NK-92 treated with Interleukin-12 subunit alpha and Interleukin-12 subunit beta, amount 100 ng/mL, for 24 hours (cell line): ENCODE data around the gene PHOX2B.
"Not testable (repeated sequence)": the region's sequence is repeated elsewhere in the genome, so short reads cannot be mapped to it uniquely, and the experiment has no call there.

Source experiments
- DNase-seq: peaks from one replicate; lab custom pipeline; 2025; lab: John Stamatoyannopoulos, UW

The PHOX2B gene

DNA sequence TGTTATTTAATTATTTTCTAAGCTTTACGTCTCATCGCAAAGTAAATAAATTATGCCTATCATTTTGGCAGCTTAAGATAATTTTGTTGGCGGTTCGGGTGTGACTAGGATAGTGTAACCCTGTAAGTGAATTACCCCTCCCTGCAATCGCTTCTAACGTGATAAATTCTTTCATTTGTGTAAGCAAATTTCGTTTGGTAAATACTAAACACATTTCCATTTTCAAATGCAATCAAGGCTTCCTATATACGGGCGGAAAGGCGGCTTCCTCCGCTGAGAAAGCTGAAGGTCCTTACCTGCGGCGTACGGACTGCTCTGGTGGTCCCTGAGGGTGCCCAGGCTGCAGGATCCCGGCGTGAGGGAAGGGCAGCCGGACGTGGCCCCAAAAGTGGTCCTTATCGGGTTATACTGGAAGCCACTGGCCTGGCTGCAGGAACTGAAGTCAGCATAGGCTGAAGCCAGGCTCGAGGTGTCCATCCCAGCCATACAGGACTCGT lies 403 bp downstream of the PHOX2B start:
- DNase-seq: no peak

DNA sequence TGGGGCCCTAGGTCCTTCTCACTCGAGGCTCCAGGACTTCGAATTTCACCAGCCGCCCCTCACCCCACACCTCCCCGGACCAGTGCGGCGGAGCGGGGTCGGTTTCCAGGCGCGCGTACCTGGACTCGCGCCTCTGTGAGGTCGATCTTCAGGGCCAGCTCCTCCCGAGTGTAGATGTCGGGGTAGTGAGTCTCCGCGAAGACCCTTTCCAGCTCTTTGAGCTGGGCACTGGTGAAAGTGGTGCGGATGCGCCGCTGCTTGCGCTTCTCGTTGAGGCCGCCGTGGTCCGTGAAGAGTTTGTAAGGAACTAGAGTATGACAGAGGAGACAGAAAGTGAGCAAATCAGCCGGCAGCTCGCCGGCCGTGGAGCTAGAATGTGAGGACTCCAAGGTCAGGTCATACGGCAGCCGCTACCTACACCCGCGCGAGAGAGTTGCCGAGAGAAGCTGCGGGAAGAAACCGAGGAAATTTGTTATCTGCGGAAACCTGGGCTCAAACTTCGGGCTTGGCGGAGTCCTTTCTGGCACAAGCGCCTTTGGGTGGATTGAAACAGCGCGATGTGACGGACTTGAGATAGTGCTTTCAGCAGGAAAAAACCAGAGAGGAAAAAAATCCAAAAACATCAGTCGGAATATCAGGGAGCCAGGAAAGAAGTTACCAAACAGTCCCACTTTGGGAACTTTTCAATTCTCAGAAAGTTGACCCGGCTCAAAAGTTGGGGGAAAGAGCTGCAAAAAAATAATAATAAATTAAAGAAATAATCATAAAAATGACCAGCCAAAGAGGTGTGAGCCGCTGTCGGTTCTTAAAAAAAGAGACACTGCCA lies 1.1 kb downstream of the PHOX2B start:
- no peak for DNase-seq

DNA sequence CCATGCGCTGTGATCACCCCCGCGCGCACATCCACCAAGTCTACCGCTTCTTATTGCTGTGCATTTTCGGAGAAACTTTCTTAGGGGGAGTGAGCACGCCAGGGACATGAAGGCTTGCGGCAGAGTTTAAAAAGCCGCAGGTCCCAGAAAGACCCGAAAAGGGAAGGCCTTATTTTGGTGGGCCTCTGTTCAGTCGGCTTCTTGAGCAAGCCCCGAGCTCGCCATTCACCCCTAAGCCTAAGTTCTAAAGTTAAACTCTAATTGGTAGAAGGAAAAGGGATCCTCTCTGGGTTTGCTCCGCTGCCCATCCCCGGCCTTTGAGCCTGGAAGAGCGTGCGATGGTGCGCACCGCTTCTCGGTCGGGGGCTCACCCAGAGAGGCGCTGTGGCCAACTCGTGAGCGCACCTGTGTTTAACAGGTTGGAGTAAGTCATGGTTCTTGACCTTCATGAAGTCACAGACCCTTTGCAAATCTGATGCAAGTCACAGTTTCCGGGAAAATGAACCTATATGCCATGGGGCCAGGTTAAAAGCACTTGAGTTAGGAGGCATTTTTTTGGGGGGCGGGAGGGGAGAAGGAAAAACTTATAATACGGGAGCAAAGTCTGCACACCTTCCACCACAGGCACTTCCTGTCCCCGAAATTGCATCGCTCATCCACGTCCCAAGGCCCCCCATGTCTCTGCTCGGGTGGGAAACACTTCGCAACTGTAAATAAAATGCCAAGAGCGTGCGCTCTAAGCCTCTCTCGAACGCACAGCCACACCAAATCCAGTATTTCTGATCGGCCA lies 1.9 kb downstream of the PHOX2B start:
- DNase-seq: no peak

DNA sequence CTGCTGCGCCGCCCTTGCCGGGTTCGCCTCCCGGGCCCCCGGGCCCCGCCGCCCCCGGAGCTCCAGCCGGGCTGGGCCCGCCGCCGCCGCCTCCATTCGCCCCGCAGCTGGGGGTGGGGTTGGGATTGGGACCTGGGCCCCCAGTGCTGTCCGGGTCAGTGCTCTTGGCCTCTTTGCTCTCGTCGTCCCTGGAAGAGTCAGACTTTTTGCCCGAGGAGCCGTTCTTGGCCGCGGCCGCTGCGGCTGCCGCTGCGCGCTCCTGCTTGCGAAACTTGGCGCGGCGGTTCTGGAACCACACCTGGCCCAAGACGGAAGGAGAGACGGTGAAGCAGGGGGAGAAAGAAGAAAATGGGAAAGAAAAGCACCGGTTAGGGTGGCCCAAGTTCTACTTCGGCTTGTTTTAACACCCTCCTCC lies 2.5 kb downstream of the PHOX2B start:
- no peak for DNase-seq

DNA sequence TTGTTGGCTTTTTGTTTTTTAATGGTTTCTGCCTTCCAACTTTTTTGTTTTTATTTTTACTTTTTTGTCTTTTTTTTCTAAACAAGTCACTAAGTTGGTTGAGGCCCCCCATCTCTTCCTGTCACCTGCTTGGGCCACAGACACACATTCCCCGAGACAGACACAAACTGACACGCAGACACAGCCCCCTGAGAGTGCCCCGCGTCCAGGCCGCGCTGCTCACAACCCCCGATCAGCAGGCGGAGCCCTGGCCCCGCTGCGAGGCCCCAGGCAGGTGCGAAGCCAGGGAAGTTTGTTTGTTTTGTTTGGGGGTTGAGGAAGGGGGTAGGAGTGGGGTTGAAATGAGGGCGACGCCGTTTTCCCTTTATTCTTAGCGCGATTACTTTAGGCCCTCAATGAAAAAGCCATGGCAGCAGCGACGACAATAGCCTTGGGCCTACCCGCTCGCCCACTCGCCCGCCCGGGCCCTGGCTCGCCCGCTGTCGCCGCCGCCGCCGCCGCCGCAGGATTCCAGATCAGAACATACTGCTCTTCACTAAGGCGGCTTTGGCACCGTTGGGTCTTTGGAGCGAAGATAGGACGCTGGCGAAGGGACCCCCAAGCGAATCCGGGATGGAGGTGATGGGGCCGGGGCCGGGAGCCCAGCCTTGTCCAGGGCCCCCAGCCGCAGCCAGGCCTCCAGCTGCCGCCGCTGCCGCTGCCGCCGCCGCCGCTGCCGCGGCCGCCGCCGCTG lies 3.1 kb downstream of the PHOX2B start:
- DNase-seq: no peak

DNA sequence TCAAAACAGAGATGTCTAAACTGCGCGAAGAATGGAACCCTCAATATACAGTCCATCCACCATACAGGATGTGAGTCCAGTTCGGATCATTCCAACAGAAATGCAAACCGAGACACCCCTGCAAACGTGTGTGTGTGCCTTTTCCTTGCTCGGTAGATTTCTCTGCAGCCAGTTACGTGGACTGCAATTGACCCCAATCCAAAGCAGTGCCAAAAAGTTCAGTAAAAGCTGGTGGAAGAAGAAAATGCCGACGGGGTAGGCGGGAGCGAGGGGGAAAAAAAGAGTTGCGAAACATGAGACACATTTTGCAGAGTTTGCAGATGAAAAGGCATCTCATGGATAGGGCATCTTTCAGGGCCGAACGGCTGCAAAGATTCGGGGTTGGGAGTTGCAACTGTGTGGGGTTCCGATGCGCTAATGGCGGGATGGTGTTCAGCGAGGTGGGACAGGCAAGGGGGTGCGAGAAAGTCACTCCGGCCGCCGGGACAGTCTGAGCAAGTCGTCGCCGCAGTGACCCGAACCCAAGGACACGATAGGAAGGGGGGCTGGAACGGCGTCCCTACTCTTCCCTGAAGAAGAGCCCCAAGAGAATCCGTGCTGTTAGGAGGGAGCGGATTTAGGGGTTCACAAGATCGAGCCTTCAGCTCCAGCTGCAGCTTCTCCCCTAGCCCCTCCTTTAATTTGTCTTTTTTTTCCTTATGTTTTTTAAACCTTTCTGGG lies 3.8 kb downstream of the PHOX2B start:
- no peak for DNase-seq

DNA sequence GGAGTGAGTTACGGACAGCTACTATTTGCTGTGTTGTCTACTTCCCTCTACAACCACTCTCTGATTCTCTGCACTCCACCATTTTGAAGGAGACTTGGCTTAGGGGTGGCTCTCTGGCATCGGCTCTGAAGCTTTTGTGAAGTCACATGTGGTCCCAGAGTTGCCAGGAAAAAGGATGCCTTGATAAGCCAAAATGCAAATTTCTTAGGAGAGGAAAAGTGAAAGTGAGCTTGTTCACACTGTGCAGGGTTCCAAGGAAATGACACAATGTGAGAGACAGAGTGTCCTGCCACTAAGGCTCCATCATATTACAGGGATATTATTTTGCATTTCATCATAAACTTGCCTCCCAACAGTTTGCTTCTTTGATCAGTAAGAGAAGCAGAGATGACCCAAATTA lies 7.2 kb downstream of the PHOX2B start:
- DNase-seq: no peak

DNA sequence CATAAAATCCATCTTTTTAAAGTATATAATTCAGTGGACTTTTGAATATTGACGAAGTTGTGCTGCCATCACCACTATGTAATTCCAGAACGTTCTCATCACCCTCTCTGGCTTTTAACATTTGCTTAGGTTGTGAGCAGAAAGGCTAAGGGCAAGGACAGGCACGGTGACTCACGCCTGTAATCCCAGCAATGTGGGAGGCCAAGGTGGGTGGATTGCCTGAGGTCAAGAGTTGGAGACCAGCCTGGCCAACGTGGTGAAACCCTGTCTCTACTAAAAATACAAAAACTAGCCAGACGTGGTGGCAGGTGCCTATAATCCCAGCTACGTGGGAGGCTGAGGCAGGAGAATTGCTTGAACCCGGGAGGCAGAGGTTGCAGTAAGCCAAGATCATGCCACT lies 11.0 kb downstream of the PHOX2B start:
- DNase-seq: not testable (repeated sequence)

DNA sequence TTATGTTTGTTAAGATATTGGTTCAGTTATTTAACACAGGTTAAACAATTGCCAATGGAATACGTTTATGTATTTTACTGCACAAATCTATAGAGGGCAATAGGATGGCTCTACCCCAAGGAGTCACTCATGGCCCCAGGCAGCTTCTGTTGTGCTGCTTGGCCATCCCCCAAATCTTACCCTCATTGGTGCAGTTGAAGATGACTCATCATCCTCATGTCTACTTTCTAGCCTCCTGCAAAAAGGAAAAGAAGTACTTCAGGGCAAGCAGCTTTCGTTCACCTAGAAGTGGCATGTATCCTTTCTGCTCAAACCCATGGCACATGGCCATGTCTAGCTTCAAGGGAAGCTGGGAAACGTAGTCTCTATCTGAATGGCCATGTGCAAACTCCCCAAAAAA lies 14.2 kb downstream of the PHOX2B start:
- no peak for DNase-seq

DNA sequence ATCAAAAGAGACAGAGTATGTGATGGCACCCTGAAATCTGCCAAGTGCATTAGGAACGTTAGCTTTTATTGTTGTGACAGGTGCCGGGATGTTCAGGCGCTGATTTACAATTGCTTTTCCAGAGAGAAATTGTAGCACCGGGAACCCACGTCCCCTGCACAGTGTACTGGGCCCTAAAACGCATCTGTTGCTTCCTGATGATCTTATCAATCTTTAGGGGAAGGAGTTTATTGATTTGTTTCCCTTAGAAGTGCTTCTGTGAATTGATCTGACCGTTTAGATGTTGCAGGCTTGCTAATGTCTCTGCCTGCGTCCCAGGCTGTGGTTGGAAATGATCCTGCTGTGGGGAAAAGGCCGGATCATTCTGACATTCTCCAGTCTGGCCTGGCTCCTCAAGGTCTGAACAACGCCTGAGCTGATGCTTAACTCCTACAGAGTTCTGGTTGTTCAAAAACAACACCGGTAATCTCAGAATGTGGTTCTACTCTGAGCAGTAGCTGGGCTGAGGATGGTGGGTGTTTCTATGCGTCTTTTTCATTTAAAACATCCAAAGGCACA lies 16.9 kb downstream of the PHOX2B start:
- DNase-seq: no peak

DNA sequence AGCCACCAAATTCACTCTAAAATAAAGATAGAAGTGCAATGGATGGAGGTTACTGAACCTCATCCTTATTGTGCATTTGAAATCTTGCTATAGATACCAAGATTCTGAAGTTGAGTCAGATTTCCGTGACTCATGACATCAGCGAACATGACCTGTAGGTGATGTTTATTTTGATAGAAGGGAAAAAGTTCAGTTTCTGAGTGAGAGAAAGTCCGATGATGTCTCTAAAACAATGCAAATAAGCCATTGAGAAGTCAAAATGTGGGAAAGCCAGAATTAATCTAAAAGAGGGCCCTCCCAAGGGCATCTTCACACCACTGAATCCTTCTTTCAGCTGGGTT lies 20.0 kb downstream of the PHOX2B start:
- no peak for DNase-seq

DNA sequence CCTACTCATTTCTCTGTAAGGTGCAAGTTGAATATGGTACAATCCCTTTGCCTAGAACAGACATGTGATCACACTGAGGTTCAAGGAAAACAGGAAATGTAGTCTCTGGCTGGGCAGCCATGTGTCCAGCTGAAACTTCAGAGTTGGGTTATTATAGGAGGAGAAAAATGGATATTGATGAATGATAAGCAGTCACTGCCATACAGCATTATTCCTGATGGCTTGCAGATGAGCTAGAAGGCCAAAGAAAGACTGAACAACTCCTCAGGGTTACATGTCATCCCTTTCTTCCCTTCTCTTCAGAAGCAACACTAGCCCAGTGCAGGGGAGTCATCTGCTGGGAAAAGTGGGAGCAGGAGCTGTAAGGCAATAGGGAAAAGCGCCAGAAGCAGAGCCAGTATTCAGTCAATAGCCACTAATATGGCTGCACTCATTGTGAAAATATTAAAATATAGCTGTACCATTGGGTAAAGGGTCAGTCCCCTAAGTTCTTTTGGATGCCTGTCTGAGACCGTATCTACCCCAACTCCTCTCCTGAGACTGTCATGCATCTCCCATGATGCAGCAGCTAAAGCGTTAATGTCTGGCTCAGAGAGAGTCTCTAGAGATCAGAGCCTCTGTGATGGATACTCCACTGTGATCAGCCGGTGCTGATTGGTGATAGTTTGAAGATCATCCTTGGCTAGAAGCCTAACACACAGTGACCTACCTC lies 20.5 kb downstream of the PHOX2B start:
- no peak for DNase-seq

DNA sequence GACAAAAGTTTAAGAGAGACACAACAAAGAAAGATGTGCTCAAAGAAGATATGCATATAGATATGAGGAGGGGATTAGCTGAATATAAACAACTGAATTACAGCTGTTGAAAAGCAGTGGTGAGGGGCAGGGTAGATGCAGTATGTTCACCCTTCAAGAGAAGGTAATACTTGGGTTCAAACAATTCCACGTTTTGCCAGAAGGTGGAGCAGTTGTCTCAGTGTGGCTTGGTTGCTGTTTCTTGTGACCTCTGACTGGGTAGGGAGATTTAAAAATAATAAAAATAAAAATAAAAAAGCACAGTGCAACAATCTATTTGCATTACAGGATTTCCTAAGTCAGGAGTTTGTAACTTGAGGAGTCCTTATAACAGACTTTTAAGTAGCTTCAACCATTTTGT lies 23.3 kb downstream of the PHOX2B start:
- no peak for DNase-seq

DNA sequence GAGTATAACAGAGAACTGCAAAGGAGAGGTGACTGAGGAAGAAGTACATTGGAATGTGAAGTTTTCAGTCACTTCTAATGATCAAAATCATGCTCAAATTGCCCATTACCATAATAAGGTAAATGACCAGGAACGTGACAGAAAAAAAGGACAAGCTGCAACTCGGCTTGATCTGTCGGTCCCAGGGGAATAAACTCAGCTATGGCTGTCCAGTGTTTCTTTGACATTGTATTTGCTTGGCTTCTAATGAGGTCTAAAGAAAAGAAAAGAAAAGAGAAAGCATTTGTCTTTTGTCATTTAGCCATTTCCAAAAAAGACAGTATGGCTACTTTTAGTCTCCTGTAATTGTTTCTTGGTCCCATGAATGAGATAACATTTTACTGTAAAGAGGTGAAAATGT lies 25.2 kb downstream of the PHOX2B start:
- no peak for DNase-seq

DNA sequence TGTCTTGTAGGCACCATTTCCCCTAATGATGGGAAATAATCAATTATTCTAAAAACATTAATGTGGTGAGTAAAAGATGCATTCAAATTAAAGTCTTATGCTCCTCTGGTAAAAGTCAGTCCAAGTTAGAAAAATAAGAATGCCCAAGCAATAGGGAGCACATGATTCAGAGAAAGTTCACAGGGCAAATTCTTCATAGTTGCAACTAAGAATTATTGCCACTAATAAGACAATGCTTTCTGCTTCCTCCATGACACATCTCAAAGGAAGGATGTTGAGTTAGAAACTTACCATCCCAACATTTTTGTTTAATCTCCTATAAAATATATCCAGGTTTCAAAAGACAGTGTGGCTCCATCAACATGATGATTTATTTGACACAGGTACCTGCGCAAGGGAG lies 26.3 kb downstream of the PHOX2B start:
- DNase-seq: no peak

DNA sequence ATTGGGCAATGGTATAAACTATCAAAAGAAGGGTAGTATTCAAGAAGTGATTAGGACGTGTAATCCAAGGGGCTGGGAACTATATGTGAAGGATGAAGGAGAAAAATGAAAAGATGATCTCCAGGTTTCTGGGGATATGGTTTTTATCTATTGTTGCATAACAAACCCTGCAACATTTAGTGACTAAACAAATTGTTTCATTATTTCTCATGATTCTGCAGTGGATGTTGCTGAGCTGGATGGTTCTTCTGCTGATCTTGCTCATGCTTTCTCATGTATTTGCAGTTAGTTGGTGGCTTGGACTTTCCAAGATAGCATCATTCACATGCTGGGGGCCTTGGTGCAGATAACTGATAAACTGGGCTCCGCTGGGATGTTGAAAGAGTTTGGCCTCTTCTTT lies 29.1 kb downstream of the PHOX2B start:
- no peak for DNase-seq

DNA sequence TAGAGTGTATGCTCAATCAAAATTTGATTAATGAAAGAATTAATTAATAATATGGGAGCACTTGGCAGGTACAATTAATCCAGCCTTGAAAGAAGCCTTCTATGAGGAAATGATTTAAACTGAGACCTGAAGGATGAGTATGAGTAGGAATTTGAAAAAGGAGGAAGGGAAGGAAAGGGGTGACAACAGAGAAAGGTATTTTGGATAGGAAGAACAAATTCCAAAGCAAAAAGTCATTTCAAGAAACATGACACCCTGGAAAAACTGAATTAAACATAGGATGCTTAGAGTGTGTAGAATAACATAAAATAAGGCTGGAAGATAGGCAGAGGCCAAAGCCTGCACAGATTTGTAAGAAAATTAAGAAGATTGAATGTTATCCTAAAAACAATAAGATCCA lies 29.6 kb downstream of the PHOX2B start:
- no peak for DNase-seq

DNA sequence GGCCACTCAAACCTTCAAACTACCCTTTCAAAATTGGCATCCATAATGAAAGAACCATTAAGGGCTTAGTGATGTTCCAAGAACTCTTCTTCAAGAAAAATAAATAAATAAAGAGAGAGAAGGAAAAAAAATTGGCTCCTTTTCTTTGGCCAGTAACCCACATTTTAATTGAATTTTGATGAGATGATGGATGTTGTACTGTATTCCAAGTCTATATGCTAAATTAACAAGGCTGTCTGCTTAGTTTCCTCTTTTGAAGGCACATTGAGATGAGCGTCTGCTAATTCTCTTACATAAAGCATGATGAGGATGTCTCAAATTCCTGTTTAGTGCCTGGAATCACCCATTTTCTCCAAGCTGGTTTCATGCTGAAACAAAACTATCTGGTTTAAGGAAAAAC lies 33.4 kb downstream of the PHOX2B start:
- no peak for DNase-seq

DNA sequence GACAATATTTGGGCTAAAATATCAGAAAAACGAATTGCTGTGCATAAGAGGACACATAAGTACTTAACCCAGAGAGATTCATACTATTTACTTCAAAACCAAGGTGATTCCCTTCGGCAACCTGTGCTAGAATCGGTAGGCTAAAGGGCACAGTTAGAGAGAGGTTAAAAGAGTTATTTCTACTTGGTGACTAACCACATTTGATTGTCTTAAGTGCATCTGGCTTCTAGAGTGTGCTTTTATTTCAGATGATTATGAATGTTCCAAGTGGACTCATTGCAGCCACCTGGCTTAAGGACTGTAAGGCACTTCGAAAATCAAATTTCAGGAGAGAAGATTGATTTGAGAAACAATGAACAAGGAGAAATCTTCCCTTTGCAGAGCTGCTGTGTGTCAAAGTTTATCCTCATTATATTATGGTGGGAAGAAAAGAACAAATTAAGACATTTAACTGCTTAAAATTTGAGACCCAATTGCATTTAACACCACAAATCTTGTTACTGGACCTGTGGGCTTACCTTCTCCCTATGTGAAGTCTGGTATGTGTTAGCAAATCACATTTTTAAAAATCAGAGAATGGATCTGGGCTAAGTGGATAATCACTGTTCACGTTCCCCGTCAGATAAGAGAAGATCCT lies 34.0 kb downstream of the PHOX2B start:
- DNase-seq: no peak

DNA sequence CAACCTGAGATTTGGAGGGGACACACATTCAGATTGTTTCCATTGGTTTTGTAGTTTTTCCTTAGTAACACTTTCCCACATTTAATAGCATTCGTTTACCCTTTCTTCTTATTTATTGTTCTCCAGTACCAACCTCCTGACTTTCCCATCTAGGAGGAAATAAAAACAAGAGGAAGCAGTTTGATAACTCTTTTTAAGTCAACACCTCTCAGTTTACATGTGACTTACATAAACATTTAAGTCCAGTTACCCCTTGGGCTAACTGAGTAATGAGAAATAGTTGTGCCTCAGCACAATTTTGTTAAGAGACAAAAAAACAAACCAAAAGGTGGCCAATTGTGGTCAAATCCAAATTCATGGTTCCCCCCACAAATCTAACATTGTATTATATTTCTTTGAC lies 34.8 kb downstream of the PHOX2B start:
- no peak for DNase-seq

DNA sequence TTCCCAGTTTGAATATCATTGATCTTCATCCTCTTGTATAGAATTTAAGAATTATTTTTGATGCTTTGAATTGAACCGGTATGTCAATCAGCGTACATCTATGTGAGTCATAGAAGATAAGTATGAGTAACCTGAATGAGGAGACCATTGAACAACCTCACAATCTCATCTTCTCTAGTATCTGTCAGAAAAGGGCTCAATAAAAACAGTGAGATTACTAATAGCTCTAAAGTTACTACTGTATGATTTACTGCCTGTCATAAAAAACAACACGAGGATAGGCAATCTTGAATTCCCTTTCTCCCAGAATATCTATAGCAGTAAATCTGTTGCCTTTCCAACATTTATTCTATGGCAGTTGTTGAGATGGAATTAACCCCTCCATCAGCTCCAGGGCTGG lies 36.1 kb downstream of the PHOX2B start:
- no peak for DNase-seq
